ENCODE measurements around the gene ING3. TPM values are rescaled to one million over a fixed set of nuclear protein-coding genes. Genes with fewer than 3 reads are reported as not detected.
"Not testable (repeated sequence)": the region's sequence is repeated elsewhere in the genome, so short reads cannot be mapped to it uniquely, and the experiment has no call there.

Gene ING3
- total RNA-seq, 1 donor = 11.3 TPM

GRCh38 chr7:121000081-121000983 lies 49.8 kb downstream of the ING3 start:
- DNase-seq (ENCODE audit: low read depth in 2 of 3, low spot score in 2 of 3) = peak in 2 of 3 donors; percentile 36 to 46

GRCh38 chr7:121001234-121001906 lies 50.8 kb downstream of the ING3 start:
- no peak for DNase-seq (ENCODE audit: low read depth in 2 of 3, low spot score in 2 of 3)

- DNase-seq (ENCODE audit: low read depth in 2 of 3, low spot score in 2 of 3) = no peak
Measured at GRCh38 chr7:121002048-121002756, 51.6 kb downstream of the ING3 start.

GRCh38 chr7:121002757-121003200 lies 52.2 kb downstream of the ING3 start:
- no peak for DNase-seq (ENCODE audit: low read depth in 2 of 3, low spot score in 2 of 3)

GRCh38 chr7:121003986-121004685 lies 53.6 kb downstream of the ING3 start:
- no peak for DNase-seq (ENCODE audit: low read depth in 2 of 3, low spot score in 2 of 3)

- not testable (repeated sequence) for DNase-seq (ENCODE audit: low read depth in 2 of 3, low spot score in 2 of 3)
Measured at GRCh38 chr7:121005058-121005457, 54.5 kb downstream of the ING3 start.

GRCh38 chr7:121005996-121006584 lies 55.5 kb downstream of the ING3 start:
- no peak for DNase-seq (ENCODE audit: low read depth in 2 of 3, low spot score in 2 of 3)

- DNase-seq (ENCODE audit: low read depth in 2 of 3, low spot score in 2 of 3) = no peak
Measured at GRCh38 chr7:121006711-121007315, 56.2 kb downstream of the ING3 start.

GRCh38 chr7:121008816-121009215 lies 58.2 kb downstream of the ING3 start:
- no peak for DNase-seq (ENCODE audit: low read depth in 2 of 3, low spot score in 2 of 3)

GRCh38 chr7:121011401-121011800 lies 60.8 kb downstream of the ING3 start:
- no peak for DNase-seq (ENCODE audit: low read depth in 2 of 3, low spot score in 2 of 3)

- DNase-seq (ENCODE audit: low read depth in 2 of 3, low spot score in 2 of 3) = no peak
Measured at GRCh38 chr7:121012170-121012874, 61.7 kb downstream of the ING3 start.

- no peak for DNase-seq (ENCODE audit: low read depth in 2 of 3, low spot score in 2 of 3)
Measured at GRCh38 chr7:121012919-121013318, 62.3 kb downstream of the ING3 start.

GRCh38 chr7:121015560-121015959 lies 65.0 kb downstream of the ING3 start:
- no peak for DNase-seq (ENCODE audit: low read depth in 2 of 3, low spot score in 2 of 3)

- DNase-seq (ENCODE audit: low read depth in 2 of 3, low spot score in 2 of 3) = no peak
Measured at GRCh38 chr7:121016966-121017365, 66.4 kb downstream of the ING3 start.

- no peak for DNase-seq (ENCODE audit: low read depth in 2 of 3, low spot score in 2 of 3)
Measured at GRCh38 chr7:121017586-121017985, 67.0 kb downstream of the ING3 start.

- DNase-seq (ENCODE audit: low read depth in 2 of 3, low spot score in 2 of 3) = no peak
Measured at GRCh38 chr7:121019018-121019417, 68.4 kb downstream of the ING3 start.

- DNase-seq (ENCODE audit: low read depth in 2 of 3, low spot score in 2 of 3) = no peak
Measured at GRCh38 chr7:121020249-121020988, 69.8 kb downstream of the ING3 start.

Data from hematopoietic multipotent progenitor cell (in vitro differentiated cells).